ENCODE measurements around the gene RAB31.

The RAB31 gene

GRCh38 chr18:9792565-9793245, 84.6 kb downstream of the RAB31 start:
- DNase-seq = no peak

DNA sequence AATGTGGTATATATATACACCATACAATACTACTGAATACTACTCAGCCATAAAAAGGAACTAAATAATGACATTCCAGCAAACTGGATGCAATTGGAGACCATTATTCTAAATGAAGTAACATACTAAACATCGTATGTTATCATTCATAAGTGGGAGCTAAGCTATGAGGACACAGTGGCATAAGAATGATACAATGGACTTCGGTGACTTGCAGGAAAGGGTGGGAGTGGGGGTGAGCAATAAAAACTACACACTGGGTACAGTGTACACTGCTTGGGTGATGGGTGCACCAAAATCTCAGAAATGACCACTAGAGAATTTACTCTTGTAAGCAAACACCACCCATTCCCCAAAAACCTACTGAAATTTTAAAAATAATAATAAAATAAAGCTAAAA, 87.9 kb downstream of the RAB31 start:
- no peak for DNase-seq

- DNase-seq = no peak
These were observed 88.9 kb downstream of the RAB31 start for GRCh38 chr18:9796935-9797549.

GRCh38 chr18:9802175-9803062, 94.3 kb downstream of the RAB31 start:
- DNase-seq = no peak

GRCh38 chr18:9803063-9803697, 95.1 kb downstream of the RAB31 start:
- DNase-seq = no peak

GRCh38 chr18:9803698-9804516, 95.8 kb downstream of the RAB31 start:
- no peak for DNase-seq

DNA sequence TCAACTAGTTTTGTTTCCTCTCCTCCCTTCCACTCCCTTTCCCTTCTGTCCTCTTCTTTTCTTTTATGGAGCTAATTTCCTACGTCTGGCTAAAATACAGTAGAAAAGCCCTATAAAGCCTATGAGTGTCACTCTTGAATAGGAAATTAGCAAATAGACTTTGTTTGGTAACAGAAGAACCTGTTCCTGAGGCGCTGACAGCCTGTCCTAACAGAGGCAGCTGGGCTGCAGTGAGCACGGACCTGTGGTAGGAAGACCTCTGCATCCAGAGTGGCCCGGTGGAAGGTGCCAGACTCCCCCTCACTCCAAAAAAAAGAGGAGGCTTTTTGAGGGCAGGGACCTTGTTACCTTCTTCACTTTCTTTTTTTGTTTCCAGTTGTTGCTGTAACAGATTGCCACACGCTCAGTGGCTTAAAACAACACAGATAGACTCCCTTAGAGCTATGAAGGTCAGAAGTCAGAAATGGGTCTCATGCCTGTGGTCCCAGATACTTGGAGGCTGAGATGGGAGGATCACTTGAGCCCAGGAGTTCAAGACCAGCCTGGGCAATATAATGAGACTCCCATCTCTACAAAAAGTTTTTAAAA, 96.5 kb downstream of the RAB31 start:
- DNase-seq = no peak

- no peak for DNase-seq
These were observed 98.8 kb downstream of the RAB31 start for GRCh38 chr18:9806905-9807304.

DNA sequence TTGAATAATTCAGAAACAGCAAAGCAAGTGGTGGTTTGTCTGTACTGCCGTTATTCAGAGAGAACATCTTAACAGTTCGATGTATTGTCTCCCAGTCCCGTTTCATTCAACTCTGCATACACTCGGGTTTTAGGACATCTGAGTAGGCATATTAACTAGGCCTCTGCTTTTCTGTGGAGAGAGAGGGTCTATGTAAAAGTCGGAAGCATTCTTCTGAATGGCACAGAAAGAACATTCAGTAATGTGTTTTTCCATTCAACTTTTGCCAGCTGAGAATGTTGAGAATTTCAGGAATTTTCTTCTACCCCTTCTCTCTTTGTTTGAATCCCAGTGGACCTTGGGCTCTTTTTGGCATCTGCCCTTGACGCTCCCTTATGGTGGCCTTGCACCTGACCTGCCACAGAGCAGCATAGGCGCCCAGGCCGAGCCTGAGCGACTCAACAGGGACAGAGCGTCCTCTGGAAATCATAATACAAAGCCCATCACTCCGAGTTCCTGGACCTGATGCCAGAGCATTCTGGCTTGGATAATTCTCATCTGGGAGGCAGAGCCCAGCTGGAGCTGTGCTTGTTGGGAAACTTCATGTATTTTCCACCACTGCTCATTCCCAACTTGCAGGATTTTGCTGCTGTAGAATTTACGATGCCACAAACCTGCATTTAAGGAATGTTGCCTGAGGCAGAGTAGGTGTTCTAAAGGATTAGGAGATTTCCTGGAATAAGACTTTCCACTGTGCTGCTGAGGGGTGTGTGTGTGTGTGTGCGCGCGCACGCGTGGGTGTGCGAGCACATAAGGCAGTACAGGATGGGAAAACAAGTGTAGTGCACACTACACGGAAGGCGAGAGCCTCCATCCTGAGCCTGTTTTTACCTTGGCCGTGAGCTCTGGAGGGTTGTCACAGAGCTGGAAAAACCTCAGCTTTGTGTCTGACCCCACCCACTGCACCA, 100.5 kb downstream of the RAB31 start:
- DNase-seq = peak; percentile 32

DNA sequence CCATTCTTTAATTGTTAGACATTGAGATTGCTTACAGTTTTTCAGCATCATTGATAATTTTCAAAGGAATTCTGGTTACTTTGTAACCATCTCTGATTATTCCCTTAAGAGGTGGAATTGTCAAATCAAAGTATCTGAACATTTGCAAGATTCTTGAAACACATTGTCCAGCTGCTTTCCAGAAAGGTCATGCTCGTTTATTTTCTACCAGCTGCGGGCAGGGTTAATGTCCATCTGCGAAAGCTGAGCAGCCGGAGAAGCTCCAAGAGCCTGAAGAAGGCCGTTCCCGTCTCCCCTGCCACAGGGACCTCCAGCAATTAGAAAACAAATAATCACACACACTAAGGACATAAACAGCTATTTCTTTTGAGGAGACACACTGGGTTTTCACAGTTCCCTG, 101.6 kb downstream of the RAB31 start:
- no peak for DNase-seq

DNA sequence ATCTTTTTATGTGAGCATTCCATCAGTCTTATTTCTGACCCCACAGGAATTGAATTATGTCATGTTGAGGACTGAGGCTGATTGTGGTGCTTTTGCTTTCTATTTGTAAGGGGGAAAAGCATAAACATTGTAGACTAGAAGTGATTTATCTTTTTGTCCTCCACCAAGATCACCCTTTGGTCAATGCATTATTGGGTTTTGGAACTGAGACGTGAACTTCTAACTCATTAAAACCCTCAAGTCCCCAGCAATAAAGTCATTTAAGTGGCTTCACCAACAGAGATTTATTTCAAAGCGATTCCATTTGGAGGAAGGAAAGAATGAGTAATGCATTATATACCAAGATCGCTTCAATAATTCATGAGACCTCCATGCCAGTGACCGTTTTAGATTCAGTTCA, 102.2 kb downstream of the RAB31 start:
- DNase-seq = no peak

DNA sequence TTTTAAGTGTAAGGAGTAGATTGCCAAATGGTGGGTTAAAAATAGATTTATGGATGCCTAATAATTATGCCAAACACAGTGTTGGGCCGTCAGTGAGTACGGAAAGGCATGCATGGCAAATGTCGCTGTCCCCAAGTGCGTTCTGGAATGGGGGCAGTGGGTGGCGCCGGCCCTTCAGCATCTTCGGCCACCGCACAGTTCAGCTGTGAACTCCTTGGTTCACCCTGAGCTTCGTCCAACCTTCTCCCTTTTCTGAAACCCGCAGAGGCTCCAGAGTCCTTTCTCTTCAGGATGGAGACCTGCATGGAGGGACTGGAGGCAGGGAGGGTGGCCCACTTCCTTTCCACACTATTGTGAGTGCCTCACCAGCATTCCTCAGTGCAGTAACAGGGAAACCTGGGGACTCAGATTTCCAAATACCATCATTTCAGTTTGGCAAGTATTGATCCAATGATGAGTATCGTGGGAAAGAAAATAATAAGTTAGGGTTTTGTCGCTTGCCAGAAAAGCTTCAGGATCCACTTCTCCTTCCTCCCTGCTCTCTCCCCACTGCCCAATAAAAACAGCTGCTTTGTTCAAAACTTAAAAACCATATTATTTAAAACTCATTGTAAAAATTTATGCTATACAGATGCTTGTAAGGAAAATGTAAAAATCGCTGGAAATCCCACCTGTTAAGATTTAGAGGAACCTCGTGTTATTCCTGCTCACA, 103.0 kb downstream of the RAB31 start:
- DNase-seq = no peak

DNA sequence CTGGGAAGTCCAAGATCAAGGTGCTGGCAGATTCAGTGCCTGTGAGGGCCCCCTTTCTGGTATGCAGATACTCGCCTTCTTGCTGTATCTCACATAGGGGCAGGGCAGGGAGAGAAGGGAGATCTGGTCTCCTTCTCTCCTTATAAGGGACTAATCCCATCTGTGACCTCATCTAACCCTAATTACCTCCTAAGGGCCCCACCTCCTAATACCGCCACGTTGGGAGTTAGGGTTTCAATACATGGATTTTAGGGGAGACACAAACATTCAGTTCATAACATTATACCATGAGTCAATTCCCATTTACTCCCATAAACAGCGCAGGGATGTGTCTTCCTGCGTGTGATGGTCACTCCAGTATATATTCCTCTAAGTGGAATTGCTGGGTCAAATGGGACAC, 103.9 kb downstream of the RAB31 start:
- no peak for DNase-seq

- DNase-seq = peak; percentile 87
These were observed 106.3 kb downstream of the RAB31 start for GRCh38 chr18:9814431-9814830.

GRCh38 chr18:9817286-9817685, 109.2 kb downstream of the RAB31 start:
- DNase-seq = no peak

DNA sequence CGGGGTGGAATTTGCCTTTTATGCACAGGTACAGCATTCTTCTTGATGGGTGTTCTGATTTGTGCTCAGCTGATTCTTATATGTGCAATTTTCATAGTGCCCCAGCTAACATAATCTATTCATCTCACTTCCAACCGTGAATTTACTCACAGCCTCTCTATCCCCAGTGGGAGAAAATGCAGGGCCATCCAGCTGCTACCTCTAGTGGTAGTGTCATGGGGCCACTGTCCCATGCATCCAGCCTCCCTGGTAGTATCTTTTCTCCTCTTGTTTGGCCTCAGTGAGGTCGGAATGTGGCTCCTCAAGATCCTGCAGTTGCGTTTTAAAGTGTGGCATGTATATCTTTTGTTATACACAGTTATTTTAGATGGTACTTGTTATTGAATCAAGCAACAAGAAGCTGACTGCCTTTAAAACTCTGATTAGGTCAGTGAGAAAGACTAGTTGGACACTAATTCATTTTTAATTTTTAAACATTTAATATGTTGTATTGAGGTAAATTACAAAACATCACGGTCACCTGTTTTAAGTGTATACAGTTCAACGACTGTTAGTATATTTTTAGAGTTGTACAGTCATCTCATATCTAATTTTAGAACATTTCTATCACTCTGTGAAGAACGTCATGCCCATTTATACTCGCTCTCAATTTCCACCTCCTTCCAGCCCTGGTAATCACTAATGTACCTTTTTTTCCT, 109.8 kb downstream of the RAB31 start:
- no peak for DNase-seq

DNA sequence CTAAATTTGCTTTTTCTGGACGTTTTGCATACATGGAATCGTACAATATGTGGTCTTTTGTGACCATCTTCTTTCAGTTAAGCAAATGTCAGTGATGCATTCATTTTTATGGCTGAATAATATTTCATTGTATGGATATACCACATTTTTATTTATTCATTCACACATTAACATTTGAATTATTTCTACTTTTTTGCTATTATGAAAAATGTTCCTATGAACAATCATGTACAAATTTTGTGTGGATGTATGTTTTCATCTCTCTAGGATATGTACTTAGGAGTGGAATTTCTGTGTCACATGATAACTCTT, 110.3 kb downstream of the RAB31 start:
- no peak for DNase-seq

DNA sequence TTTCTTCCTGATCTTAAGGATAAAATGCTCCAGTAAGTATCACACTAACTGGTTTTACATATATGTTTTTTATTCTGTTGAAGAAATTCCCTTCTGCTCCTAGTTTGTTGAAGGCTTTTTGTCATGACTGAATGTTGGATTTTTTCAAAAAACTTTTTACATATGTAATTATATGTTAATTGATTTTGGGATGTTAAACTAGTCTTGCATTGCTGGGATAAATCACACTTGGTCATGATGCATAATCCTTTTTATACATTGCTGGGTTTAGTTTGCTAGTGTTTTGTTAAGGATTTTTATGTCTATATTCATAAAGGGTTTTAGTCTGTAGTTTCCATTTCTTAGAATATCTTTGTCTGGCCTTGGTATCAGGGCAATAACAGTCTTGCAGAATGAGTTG, 112.0 kb downstream of the RAB31 start:
- DNase-seq = no peak

DNA sequence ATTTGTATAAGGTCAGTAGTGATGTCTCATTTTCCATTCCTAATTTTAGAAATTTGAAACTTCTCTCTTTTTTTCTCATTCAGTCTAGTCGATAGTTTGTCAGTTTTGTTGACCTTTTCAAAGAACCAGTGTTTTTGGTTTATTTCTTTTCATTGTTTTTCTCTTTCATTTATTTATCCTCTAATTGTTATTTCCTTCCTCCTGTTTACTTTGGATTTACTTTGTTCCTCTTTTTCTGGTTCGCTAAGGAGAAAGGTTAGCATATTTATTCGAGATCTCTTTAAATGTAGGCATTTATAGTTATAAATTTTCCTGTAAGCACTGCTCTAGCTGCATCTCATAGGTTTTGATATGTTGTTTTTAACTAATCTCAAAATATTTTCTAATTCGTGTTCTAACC, 112.6 kb downstream of the RAB31 start:
- no peak for DNase-seq

Data from fibroblast of skin of right quadriceps (primary cell).